Thyroid gland (tissue), 4 donors: ENCODE results near the gene GFRAL. TPM values are rescaled to one million over a fixed set of nuclear protein-coding genes. Genes with fewer than 3 reads are reported as not detected.

Experiments
- DNase-seq, 2 donors: peaks; one replicate each; pipeline ENCODE4 v3.0.0-alpha.2; 2019
- H3K27ac ChIP-seq, 3 donors: fragments of 200-600 bp; sonication (generic); 1 replicate in 2 of 3; 2 replicates in 1 of 3; pipeline ENCODE4 v1.5.1; 2016 to 2019; ENCODE audit warnings: mild to moderate bottlenecking in 1 of 3, moderate library complexity in 1 of 3
- H3K27me3 ChIP-seq: fragments of 200-600 bp; sonication (generic); one replicate; pipeline ENCODE4 v1.5.1; 2019
- H3K36me3 ChIP-seq, 2 donors: fragments of 200-600 bp; sonication (generic); one replicate each; pipeline ENCODE4 v1.5.1; 2016 to 2019
- H3K4me1 ChIP-seq, 2 donors: fragments of 200-600 bp; sonication (generic); one replicate each; pipeline ENCODE4 v1.5.1; 2017 to 2019
- H3K4me3 ChIP-seq, 3 donors: fragments of 200-600 bp; sonication (generic); replicated peaks in 1 of 3; 1 replicate in 2 of 3; 2 replicates in 1 of 3; pipeline ENCODE4 v1.5.1; 2016; ENCODE audit warnings: mild to moderate bottlenecking in 1 of 3
- H3K9me3 ChIP-seq: fragments of 200-600 bp; sonication (generic); one replicate; pipeline ENCODE4 v1.5.1; 2017
- POLR2A ChIP-seq, 2 donors: fragments of 450-650 bp; IDR thresholded peaks; one replicate each; pipeline ENCODE4 v1.6.1; 2017; ENCODE audit warnings: antibody characterized with exemption in 2 of 2, mild to moderate bottlenecking in 2 of 2, moderate library complexity in 1 of 2
- WGBS, 2 donors: methylation state at CpG; one replicate each; pipeline ENCODE4 v1.1.5; 2017; 5-methylcytosine and 5-hydroxymethylcytosine counted together
- intact Hi-C: fragments of 100-400 bp; cut with DNase I; formaldehyde crosslinking; loops from one replicate; pipeline ENCODE4 v1.15.1; 2023
- total RNA-seq, 4 donors: library from RNA; depleted of rRNA; stranded (reverse); fragments of >200 nt; gene quantifications; one replicate each; pipeline ENCODE4 v1.2.3, GENCODE V29; 2016
- TF ChIP-seq, protein P1 (sequence below), 6 experiments: fragments of 200-600 bp in 3 of 6; fragments of 450-650 bp in 3 of 6; sonication (generic) in 3 of 6; IDR thresholded peaks; one replicate each; pipeline ENCODE4 v1.5.1; 2016 to 2019; ENCODE audit warnings: antibody characterized with exemption in 6 of 6, mild to moderate bottlenecking in 2 of 6, inconsistent platforms in 1 of 6, moderate library complexity in 1 of 6

Gene GFRAL, protein sequence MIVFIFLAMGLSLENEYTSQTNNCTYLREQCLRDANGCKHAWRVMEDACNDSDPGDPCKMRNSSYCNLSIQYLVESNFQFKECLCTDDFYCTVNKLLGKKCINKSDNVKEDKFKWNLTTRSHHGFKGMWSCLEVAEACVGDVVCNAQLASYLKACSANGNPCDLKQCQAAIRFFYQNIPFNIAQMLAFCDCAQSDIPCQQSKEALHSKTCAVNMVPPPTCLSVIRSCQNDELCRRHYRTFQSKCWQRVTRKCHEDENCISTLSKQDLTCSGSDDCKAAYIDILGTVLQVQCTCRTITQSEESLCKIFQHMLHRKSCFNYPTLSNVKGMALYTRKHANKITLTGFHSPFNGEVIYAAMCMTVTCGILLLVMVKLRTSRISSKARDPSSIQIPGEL
- not detected for total RNA-seq

GRCh38 chr6:55327169-55327568 is at the start of gene GFRAL:
GFRAL (plus strand) TSS chr6:55327469; CDS start chr6:55327555, 86 bp downstream.
- Histone ChIP-seq H3K36me3 (no peaks in the 10 kb centered on the region), H3K9me3 (no peaks in the 10 kb centered on the region), H3K4me3 (no peak within 1 kb of the TSS), H3K27me3 (no peaks in the 10 kb centered on the region), H3K27ac (no peak within 1 kb of the TSS), H3K4me1 (no peaks in the 10 kb centered on the region)
- WGBS, 2 donors, result 75 to 78% methylated on average over 5 of the region's 5 CpGs
- intact Hi-C loops, result no loop called here
- DNase-seq, result no peak
- TF ChIP-seq, protein P1, sequence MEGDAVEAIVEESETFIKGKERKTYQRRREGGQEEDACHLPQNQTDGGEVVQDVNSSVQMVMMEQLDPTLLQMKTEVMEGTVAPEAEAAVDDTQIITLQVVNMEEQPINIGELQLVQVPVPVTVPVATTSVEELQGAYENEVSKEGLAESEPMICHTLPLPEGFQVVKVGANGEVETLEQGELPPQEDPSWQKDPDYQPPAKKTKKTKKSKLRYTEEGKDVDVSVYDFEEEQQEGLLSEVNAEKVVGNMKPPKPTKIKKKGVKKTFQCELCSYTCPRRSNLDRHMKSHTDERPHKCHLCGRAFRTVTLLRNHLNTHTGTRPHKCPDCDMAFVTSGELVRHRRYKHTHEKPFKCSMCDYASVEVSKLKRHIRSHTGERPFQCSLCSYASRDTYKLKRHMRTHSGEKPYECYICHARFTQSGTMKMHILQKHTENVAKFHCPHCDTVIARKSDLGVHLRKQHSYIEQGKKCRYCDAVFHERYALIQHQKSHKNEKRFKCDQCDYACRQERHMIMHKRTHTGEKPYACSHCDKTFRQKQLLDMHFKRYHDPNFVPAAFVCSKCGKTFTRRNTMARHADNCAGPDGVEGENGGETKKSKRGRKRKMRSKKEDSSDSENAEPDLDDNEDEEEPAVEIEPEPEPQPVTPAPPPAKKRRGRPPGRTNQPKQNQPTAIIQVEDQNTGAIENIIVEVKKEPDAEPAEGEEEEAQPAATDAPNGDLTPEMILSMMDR (IDR thresholded peaks at IDR 0.05), result no peak
- no peak for TF ChIP-seq POLR2A (IDR thresholded peaks at IDR 0.05)

- 87 to 90% methylated on average over 5 of the region's 5 CpGs for WGBS, 2 donors
- intact Hi-C loops, result no loop called here
- no peak overlapping the region for H3K27ac ChIP-seq
- no peak overlapping the region for H3K4me3 ChIP-seq
- no peaks in the 10 kb centered on the region for H3K27me3 ChIP-seq
- H3K9me3 ChIP-seq, result no peaks in the 10 kb centered on the region
- H3K36me3 ChIP-seq, result no peaks in the 10 kb centered on the region
- TF ChIP-seq, protein P1 (IDR thresholded peaks at IDR 0.05), result no peak
- TF ChIP-seq POLR2A (IDR thresholded peaks at IDR 0.05), result no peak
- DNase-seq, result no peak
- H3K4me1 ChIP-seq, result no peaks in the 10 kb centered on the region
These were observed 49.6 kb upstream of the GFRAL start for GRCh38 chr6:55277646-55278045.

DNA sequence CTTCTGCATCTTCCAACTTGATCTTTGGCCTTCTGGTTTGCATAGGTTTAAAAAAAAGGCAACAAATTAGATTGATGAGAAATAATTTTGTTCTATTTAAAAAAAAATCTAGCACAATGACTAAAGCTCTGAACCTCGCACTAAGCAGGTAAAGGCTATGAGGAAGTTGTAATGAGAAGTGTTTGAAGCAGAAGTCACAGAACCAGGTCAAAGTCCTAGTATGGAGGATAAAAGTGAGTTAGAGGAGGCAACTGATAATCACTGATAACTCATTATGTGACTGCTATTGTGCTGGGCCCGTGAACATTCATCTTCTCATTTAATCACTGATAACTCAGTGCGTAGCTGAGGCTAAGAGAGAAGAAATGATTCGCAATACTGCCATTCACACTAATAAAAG is 46.1 kb upstream of the GFRAL start:
- WGBS, 2 donors, result 81 to 90% methylated on average over 4 of the region's 4 CpGs
- TF ChIP-seq, protein P1 (IDR thresholded peaks at IDR 0.05), result no peak
- TF ChIP-seq POLR2A (IDR thresholded peaks at IDR 0.05), result no peak
- Histone ChIP-seq H3K9me3 (no peaks in the 10 kb centered on the region), H3K27me3 (no peaks in the 10 kb centered on the region), H3K36me3 (no peaks in the 10 kb centered on the region), H3K4me3 (no peak overlapping the region), H3K4me1 (no peaks in the 10 kb centered on the region), H3K27ac (no peak overlapping the region)
- intact Hi-C loops, result no loop called here
- no peak for DNase-seq

- no peak for TF ChIP-seq POLR2A (IDR thresholded peaks at IDR 0.05)
- TF ChIP-seq, protein P1 (IDR thresholded peaks at IDR 0.05), result no peak
- peak; percentile 49 to 51 for DNase-seq
- no peaks in the 10 kb centered on the region for H3K36me3 ChIP-seq
These were observed 45.2 kb upstream of the GFRAL start for GRCh38 chr6:55282115-55282514.

GRCh38 chr6:55286824-55287223 is 40.4 kb upstream of the GFRAL start:
- DNase-seq, result no peak
- no peak overlapping the region for H3K4me3 ChIP-seq
- H3K9me3 ChIP-seq, result no peaks in the 10 kb centered on the region
- no peaks in the 10 kb centered on the region for H3K27me3 ChIP-seq
- intact Hi-C loops, result no loop called here
- TF ChIP-seq POLR2A (IDR thresholded peaks at IDR 0.05), result no peak
- TF ChIP-seq, protein P1 (IDR thresholded peaks at IDR 0.05), result no peak
- 24 to 30% methylated on average over 2 of the region's 2 CpGs for WGBS, 2 donors
- no peaks in the 10 kb centered on the region for H3K36me3 ChIP-seq
- no peaks in the 10 kb centered on the region for H3K4me1 ChIP-seq
- H3K27ac ChIP-seq, result no peak overlapping the region

More at GRCh38 chr6:55282115-55282514, 45.2 kb upstream of the GFRAL start:
- Histone ChIP-seq H3K27ac (no peak overlapping the region), H3K4me1 (no peaks in the 10 kb centered on the region), H3K9me3 (no peaks in the 10 kb centered on the region), H3K4me3 (no peak overlapping the region), H3K27me3 (no peaks in the 10 kb centered on the region)
- intact Hi-C loops, result no loop called here
- 28 to 33% methylated on average over 6 of the region's 6 CpGs for WGBS, 2 donors
